Kidney epithelial cell (primary cell): ENCODE results near the gene ZBTB25. TPM values are rescaled to one million over a fixed set of nuclear protein-coding genes. Genes with fewer than 3 reads are reported as not detected.

ENCODE experiments used
- DNase-seq: peaks from one replicate; pipeline ENCODE4 v3.0.0-alpha.2; 2010; ENCODE audit warnings: low read depth
- H3K27me3 ChIP-seq: 2 replicates; pipeline ENCODE4 v1.6.0; 2011; ENCODE audit warnings: low read length; ENCODE audit not compliant: control insufficient read depth, insufficient read depth
- H3K36me3 ChIP-seq: 2 replicates; pipeline ENCODE4 v1.5.1; 2011; ENCODE audit warnings: low read length; ENCODE audit not compliant: control insufficient read depth, insufficient read depth
- H3K4me3 ChIP-seq: 2 replicates; pipeline ENCODE4 v1.5.1; 2011; ENCODE audit warnings: low read depth, mild to moderate bottlenecking, control low read depth, low read length
- CTCF ChIP-seq: IDR thresholded peaks from 2 replicates; pipeline ENCODE4 v1.5.1; 2011; ENCODE audit warnings: mild to moderate bottlenecking, moderate library complexity, low read length, control low read depth, inconsistent platforms; ENCODE audit not compliant: insufficient read depth, poor library complexity, severe bottlenecking
- total RNA-seq: library from RNA; depleted of rRNA; stranded (reverse); fragments of >200 nt; gene quantifications from 2 replicates; pipeline ENCODE4 v1.2.3, GENCODE V29; 2015

The ZBTB25 gene
- total RNA-seq, 1 donor from 2014 or later = 7.4 TPM

- no peak for DNase-seq
- TF ChIP-seq CTCF = no peak
- H3K27me3 ChIP-seq = no peaks in the 10 kb centered on the region
These were observed 36.5 kb downstream of the ZBTB25 start for GRCh38 chr14:64467101-64467500.

DNA sequence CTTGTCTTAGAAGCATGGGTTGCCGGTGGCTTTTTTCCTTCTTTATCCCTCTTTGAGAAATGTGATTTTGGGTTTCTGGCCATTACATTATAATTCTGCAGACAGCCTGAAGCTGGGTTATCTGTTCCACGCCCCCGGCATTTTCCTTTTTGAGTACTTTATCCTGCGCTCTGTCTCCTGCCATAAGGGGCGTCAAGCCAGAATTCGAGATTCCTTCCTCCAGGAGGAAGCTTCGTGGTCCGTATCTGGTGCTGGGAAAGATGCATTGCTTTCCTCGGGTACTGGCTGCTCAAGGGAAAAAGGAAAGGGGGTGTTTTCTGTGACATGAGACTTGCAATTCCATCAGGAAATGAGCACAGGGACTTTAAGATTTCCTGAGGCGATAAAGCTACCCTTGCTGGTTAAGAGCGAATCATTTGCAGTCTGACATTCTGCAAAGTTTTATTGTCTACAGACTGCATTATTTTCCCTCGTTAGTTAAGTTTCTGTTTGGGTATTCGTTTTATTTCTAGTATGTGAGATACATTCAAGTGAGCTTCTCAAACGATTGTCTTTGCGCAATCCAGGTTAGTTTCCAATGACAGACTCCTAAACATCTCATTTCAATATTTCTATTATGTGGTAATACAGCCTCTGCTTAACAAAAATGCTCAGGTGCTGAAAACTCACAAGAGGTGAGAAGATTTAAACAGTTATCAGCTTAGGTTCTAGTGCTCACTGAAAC, 37.6 kb downstream of the ZBTB25 start:
- H3K27me3 ChIP-seq = no peaks in the 10 kb centered on the region
- peaks cover 3% of the 10 kb centered on the region for H3K36me3 ChIP-seq
- DNase-seq = no peak
- peak overlapping the region; percentile 60 for H3K4me3 ChIP-seq
- peak; percentile 31 for TF ChIP-seq CTCF

More at GRCh38 chr14:64467101-64467500, 36.5 kb downstream of the ZBTB25 start:
- H3K4me3 ChIP-seq = no peak overlapping the region
- peaks cover 3% of the 10 kb centered on the region for H3K36me3 ChIP-seq

- no peak for DNase-seq
- Histone ChIP-seq H3K27me3 (no peaks in the 10 kb centered on the region), H3K36me3 (peaks cover 3% of the 10 kb centered on the region)
These were observed 38.3 kb downstream of the ZBTB25 start, which contains the start of gene AKAP5 for GRCh38 chr14:64465191-64465822. TSS of gene AKAP5 (plus strand) at chr14:64465499. CDS start at chr14:64468395, 2,896 bp downstream.

DNA sequence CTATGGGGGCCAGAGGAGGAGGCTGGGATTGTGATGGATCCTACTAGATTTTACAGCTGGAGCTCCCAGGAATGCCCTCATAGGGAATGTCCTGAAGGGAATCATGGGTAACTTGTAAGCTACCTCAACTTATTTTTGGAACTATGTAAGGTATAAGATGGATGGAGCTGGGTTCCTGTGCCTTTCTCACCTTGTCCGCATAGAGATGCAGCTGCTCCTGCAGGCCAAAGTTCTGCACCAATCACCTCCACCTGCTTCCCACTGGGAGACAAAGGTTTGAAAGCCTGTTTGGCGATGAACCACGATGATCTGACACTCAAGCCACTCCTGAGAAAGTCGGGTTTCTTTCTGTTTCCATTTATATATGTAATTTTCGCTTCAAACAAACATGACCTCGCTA, 39.0 kb downstream of the ZBTB25 start:
- Histone ChIP-seq H3K4me3 (peak overlapping the region; percentile 60), H3K36me3 (peaks cover 3% of the 10 kb centered on the region), H3K27me3 (no peaks in the 10 kb centered on the region)
- DNase-seq = no peak
- TF ChIP-seq CTCF = no peak

More at GRCh38 chr14:64465191-64465822, 38.3 kb downstream of the ZBTB25 start, which contains the start of gene AKAP5:
- TF ChIP-seq CTCF = no peak
- peak within 1 kb of the TSS; percentile 60 for H3K4me3 ChIP-seq

DNA sequence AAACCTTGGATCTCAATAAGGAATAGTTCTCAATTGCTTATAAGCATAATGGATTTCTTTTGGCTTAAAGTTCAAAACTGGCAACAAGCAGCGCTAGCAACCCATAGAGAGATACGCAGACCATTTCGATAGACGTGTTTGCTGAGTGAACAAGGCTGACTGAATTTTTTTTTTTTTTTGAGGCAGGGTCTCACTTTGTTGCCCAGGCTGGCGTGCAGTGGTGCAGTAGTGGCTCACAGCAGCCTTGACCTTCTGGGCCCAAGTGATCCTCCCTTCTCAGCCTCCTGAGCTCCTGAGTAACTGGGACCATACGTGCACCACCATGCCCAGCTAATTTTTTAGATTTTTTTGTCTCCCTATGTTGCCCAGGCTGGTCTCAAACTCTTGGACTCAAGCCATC, 39.8 kb downstream of the ZBTB25 start:
- DNase-seq = no peak
- Histone ChIP-seq H3K27me3 (no peaks in the 10 kb centered on the region), H3K36me3 (peaks cover 2% of the 10 kb centered on the region), H3K4me3 (no peak overlapping the region)
- no peak for TF ChIP-seq CTCF

GRCh38 chr14:64463195-64463594, 40.4 kb downstream of the ZBTB25 start:
- no peak for DNase-seq
- TF ChIP-seq CTCF = no peak
- peaks cover 1% of the 10 kb centered on the region for H3K36me3 ChIP-seq
- H3K27me3 ChIP-seq = no peaks in the 10 kb centered on the region
- H3K4me3 ChIP-seq = no peak overlapping the region
